ENCODE data around the gene CAND1. TPM values are rescaled to one million over a fixed set of nuclear protein-coding genes. Genes with fewer than 3 reads are reported as not detected.

The CAND1 gene
- total and polyA plus RNA-seq, 9 of the 15 experiments (the other 6 are each of a cell fraction or from before 2014, with no cell fraction given): 24.0 to 167 (median 77.5) TPM

DNA sequence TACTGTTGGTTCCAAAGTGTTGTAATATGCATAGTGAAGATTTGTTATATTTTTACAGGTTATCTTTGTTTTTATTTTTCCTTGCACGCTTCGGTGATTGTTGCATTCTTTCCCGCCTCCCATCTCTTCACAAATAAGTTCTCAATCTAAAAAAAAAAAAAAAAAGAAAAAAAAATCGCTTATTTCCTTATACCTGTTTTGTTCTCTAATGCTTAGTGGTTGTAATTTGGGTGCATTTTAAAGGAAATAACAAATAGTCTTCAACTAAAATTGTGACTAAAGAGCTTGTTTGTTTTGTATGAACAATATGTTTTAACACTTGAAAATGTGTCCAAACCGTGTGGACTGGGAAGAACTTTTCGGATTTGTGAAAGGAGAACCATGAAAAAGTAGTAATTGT lies 1.5 kb downstream of the CAND1 start (continued):
- TF ChIP-seq LEF1 (IDR thresholded peaks at IDR 0.05): no peak
- TF ChIP-seq ZNF239 (CRISPR knock-in tag; IDR thresholded peaks at IDR 0.05): no peak
- TF ChIP-seq ETV5 (CRISPR knock-in tag; IDR thresholded peaks at IDR 0.05; ENCODE audit: low read depth): no peak
- no peak for TF ChIP-seq SAFB (IDR thresholded peaks at IDR 0.05; ENCODE audit: borderline replicate concordance, low read depth, low read length)
- no peak for TF ChIP-seq ILK (tag; IDR thresholded peaks at IDR 0.05; ENCODE audit: borderline replicate concordance, low read depth)
- TF ChIP-seq, protein P1, sequence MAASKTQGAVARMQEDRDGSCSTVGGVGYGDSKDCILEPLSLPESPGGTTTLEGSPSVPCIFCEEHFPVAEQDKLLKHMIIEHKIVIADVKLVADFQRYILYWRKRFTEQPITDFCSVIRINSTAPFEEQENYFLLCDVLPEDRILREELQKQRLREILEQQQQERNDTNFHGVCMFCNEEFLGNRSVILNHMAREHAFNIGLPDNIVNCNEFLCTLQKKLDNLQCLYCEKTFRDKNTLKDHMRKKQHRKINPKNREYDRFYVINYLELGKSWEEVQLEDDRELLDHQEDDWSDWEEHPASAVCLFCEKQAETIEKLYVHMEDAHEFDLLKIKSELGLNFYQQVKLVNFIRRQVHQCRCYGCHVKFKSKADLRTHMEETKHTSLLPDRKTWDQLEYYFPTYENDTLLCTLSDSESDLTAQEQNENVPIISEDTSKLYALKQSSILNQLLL (CRISPR knock-in tag; IDR thresholded peaks at IDR 0.05; ENCODE audit: borderline replicate concordance): no peak
- TF ChIP-seq, protein P2, sequence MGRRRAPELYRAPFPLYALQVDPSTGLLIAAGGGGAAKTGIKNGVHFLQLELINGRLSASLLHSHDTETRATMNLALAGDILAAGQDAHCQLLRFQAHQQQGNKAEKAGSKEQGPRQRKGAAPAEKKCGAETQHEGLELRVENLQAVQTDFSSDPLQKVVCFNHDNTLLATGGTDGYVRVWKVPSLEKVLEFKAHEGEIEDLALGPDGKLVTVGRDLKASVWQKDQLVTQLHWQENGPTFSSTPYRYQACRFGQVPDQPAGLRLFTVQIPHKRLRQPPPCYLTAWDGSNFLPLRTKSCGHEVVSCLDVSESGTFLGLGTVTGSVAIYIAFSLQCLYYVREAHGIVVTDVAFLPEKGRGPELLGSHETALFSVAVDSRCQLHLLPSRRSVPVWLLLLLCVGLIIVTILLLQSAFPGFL (CRISPR knock-in tag; IDR thresholded peaks at IDR 0.05): no peak
- TF ChIP-seq HNRNPUL1 (IDR thresholded peaks at IDR 0.05; ENCODE audit: low read length): no peak

DNA sequence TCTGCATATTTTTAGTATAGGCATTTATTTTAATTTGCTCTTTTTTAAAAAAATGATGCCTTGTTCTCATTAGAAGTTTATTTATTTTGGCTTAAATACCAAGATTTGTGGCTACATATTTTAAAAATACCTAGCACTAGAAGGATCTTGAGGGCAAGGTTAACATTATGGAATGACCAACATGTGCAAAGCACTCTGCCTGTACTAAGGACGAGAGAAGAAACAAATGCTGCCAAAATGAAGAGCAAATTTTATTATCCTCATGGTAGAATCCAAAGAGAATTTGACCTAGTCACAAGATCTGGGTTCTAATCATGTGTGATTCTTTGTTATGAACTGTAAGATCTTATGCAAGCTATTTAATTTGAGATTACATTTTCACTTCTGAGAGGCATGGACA lies 2.8 kb downstream of the CAND1 start:
- Histone ChIP-seq H3K4me1 (replicated peaks in 1 of 2; ENCODE audit: control insufficient read depth in 2 of 2, insufficient read depth in 2 of 2, low read length in 2 of 2) (peaks cover 16 to 20% of the 10 kb centered on the region in 2 experiments), H3K9me1 (ENCODE audit: control insufficient read depth, insufficient read depth, low read length) (no peaks in the 10 kb centered on the region), H3K4me3 (no peak overlapping the region; the same call in 1 of the 2 replicates), H3K4me2 (ENCODE audit: insufficient read depth, low read length) (no peak overlapping the region), H3K27ac (ENCODE audit: extremely low read depth, low read depth, low read length) (no peak overlapping the region), H3K9me3 (replicated peaks; ENCODE audit: control insufficient read depth, insufficient read depth, low read depth, low read length) (no peaks in the 10 kb centered on the region), H3K9ac (ENCODE audit: insufficient read depth in 1 of 2, low read depth in 2 of 2, low read length in 2 of 2) (no peak overlapping the region), H2AFZ (ENCODE audit: low read depth, low read length) (no peak overlapping the region), H3K79me2 (ENCODE audit: control insufficient read depth, insufficient read depth, low read length) (peaks cover 78% of the 10 kb centered on the region), H3K36me3 (ENCODE audit: control insufficient read depth, insufficient read depth, low read length) (peaks cover 25% of the 10 kb centered on the region; the same call in 2 of the 3 replicates), H3K27me3 (ENCODE audit: control insufficient read depth in 2 of 2, insufficient read depth in 2 of 2, low read length in 2 of 2) (no peaks in the 10 kb centered on the region), H4K20me1 (replicated peaks; ENCODE audit: control insufficient read depth, insufficient read depth, low read length) (peaks cover 15% of the 10 kb centered on the region; the same call in 1 of the 2 replicates)
- FAIRE-seq (no peak), ATAC-seq (no peak), DNase-seq (ENCODE audit: extremely low read depth in 1 of 4, low spot score in 3 of 4) (no peak)
- TF ChIP-seq SPI1 (IDR thresholded peaks at IDR 0.05; ENCODE audit: borderline replicate concordance, low read depth, low read length): no peak
- no peak for TF ChIP-seq GABPB2 (CRISPR knock-in tag; conservative IDR thresholded peaks at IDR 0.05)
- no peak for TF ChIP-seq NEUROD1 (IDR thresholded peaks at IDR 0.05; ENCODE audit: borderline replicate concordance, low read depth, low read length, partially characterized antibody)
- no peak for TF ChIP-seq NBN (IDR thresholded peaks at IDR 0.05; ENCODE audit: low read depth)
- no peak for TF ChIP-seq CTBP1 (IDR thresholded peaks at IDR 0.05; ENCODE audit: borderline replicate concordance)
- TF ChIP-seq, protein P3, sequence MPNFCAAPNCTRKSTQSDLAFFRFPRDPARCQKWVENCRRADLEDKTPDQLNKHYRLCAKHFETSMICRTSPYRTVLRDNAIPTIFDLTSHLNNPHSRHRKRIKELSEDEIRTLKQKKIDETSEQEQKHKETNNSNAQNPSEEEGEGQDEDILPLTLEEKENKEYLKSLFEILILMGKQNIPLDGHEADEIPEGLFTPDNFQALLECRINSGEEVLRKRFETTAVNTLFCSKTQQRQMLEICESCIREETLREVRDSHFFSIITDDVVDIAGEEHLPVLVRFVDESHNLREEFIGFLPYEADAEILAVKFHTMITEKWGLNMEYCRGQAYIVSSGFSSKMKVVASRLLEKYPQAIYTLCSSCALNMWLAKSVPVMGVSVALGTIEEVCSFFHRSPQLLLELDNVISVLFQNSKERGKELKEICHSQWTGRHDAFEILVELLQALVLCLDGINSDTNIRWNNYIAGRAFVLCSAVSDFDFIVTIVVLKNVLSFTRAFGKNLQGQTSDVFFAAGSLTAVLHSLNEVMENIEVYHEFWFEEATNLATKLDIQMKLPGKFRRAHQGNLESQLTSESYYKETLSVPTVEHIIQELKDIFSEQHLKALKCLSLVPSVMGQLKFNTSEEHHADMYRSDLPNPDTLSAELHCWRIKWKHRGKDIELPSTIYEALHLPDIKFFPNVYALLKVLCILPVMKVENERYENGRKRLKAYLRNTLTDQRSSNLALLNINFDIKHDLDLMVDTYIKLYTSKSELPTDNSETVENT (CRISPR knock-in tag; IDR thresholded peaks at IDR 0.05): no peak
- peak; percentile 46; the same call in 1 of the 2 replicates for TF ChIP-seq ADNP (tag; IDR thresholded peaks at IDR 0.05)
- no peak for TF ChIP-seq CREM (IDR thresholded peaks at IDR 0.05; ENCODE audit: low read depth)
- WGBS (ENCODE audit: insufficient coverage, low coverage, missing lambda C conversion rate): 44% methylated on average over 1 of the region's 1 CpG
- ChIA-PET POLR2A (no interaction called here), CTCF (ENCODE audit: low intra/inter-chr PET ratio) (no interaction called here)
- no TSS peak for BruUV-seq (replicated peaks)
- intact Hi-C loops (cut with micrococcal nuclease): no loop called here
- in situ Hi-C loops (cut with MboI): no loop called here

Measured in K562 (cell line).